Measurements from ENCODE around the gene GHRL. TPM values are rescaled to one million over a fixed set of nuclear protein-coding genes. Genes with fewer than 3 reads are reported as not detected.

Gene GHRL
- total and polyA plus RNA-seq, 8 donors: 5.1 to 22.0 (median 6.7) TPM

DNA sequence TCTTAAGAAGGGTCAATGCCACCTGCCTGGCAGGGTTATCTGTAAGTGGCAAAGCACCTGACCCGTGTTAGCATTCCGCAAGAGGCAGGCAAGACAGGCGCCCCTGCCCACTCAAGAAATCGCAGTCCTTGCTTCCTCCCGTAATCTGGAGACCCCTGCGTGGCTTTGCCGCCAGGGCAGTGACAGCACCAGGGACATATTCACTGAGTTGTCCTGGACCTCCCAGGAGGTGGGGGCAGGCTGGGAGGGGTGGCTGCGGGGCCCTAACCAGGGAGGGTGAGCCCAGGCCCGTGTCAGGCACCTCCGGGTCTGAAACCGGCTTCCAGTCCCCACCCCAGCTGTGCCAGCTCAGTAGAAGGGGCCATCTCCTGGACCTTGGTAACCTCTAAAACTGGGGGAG lies 44.0 kb upstream of the GHRL start:
- DNase-seq (no peak), FAIRE-seq (no peak)
- intact Hi-C loops (cut with DNase I): no loop called here

DNA sequence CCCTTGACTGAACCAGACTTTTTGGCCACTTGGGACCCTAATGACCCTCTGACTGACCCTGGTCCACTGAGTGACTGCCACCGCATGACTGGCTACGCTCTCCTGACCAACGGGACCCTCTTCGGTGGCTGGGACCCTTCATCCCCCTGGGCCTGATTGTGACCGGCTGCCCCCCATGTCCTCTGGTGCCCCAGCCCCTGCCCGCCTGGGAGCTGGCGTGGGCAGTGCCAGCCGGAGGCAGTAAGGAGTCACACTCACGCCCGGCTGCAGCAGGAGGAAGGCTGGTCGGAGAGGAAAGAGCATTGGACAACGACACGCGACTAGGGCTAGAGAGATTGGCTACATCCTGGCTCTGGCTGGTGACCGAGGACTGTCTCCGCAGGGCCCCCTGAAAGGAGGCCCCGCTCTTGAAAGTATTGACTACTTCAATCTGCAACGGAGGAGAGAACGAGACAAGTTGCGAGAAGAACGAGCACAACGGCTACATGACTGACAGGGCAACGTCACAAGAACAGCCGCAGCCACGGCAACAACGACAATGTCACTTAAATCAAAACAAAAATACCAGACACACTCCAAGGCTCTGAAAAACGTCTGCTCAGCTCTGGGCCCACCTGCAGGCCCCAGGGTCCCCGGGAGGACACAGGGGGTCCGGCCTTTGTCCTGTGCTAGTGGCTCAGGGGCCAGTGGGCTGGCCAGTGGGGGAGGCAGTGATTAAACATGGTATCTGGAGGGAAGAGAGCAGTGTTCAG lies 43.3 kb upstream of the GHRL start:
- no peaks in the 10 kb centered on the region for H3K4me1 ChIP-seq
- intact Hi-C loops (cut with DNase I): no loop called here

More for the DNA sequence above, 44.0 kb upstream of the GHRL start:
- Histone ChIP-seq H3K27me3 (no peaks in the 10 kb centered on the region), H3K4me3 (no peak overlapping the region), H3K36me3 (no peaks in the 10 kb centered on the region), H3K27ac (no peak overlapping the region), H3K9me3 (no peaks in the 10 kb centered on the region), H3K4me1 (no peaks in the 10 kb centered on the region)
- WGBS, 2 donors: 78 to 79% methylated on average over 11 of the region's 11 CpGs
- TF ChIP-seq, protein P1, sequence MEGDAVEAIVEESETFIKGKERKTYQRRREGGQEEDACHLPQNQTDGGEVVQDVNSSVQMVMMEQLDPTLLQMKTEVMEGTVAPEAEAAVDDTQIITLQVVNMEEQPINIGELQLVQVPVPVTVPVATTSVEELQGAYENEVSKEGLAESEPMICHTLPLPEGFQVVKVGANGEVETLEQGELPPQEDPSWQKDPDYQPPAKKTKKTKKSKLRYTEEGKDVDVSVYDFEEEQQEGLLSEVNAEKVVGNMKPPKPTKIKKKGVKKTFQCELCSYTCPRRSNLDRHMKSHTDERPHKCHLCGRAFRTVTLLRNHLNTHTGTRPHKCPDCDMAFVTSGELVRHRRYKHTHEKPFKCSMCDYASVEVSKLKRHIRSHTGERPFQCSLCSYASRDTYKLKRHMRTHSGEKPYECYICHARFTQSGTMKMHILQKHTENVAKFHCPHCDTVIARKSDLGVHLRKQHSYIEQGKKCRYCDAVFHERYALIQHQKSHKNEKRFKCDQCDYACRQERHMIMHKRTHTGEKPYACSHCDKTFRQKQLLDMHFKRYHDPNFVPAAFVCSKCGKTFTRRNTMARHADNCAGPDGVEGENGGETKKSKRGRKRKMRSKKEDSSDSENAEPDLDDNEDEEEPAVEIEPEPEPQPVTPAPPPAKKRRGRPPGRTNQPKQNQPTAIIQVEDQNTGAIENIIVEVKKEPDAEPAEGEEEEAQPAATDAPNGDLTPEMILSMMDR (IDR thresholded peaks at IDR 0.05): no peak
- no peak for ATAC-seq

DNA sequence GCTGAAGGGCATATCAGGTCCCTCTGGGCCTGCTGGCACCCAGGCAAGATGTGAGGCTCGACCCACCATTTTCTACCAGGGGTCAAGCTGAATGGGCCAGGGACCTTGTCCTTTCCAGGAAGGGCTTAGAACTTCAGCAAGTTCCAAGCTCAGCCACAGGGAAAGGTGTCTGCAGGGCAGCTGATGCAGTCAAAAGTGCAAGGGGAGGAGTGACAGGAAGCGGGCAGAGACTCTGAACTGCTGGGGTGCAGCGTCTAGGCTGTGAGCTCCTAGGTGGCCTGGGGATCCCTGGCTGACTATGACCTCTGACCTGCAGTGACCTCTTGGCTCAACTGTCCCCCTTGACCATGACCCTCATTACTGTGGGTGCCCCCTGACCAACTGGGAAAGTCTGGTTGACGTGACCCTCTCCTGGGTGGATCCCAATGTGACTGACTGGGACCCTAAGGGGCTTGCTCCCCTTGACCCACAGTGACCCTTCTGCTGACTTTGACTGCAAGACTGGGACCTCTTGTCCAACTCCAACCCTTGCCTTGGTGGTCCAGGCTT lies 42.5 kb upstream of the GHRL start:
- Histone ChIP-seq H3K27ac (no peak overlapping the region), H3K4me1 (no peaks in the 10 kb centered on the region), H3K9me3 (no peaks in the 10 kb centered on the region), H3K4me3 (no peak overlapping the region), H3K36me3 (no peaks in the 10 kb centered on the region), H3K27me3 (no peaks in the 10 kb centered on the region)
- FAIRE-seq (no peak), DNase-seq (no peak), ATAC-seq (no peak)
- TF ChIP-seq, protein P1 (IDR thresholded peaks at IDR 0.05): no peak
- WGBS, 2 donors: 60 to 67% methylated on average over 4 of the region's 4 CpGs
- intact Hi-C loops (cut with DNase I): no loop called here

More for the DNA sequence above, 43.3 kb upstream of the GHRL start:
- Histone ChIP-seq H3K27ac (no peak overlapping the region), H3K9me3 (no peaks in the 10 kb centered on the region), H3K27me3 (no peaks in the 10 kb centered on the region), H3K4me3 (no peak overlapping the region), H3K36me3 (no peaks in the 10 kb centered on the region)
- FAIRE-seq (no peak), DNase-seq (no peak), ATAC-seq (no peak)
- TF ChIP-seq, protein P1 (IDR thresholded peaks at IDR 0.05): no peak
- 79 to 84% methylated on average over 29 of the region's 29 CpGs for WGBS, 2 donors

DNA sequence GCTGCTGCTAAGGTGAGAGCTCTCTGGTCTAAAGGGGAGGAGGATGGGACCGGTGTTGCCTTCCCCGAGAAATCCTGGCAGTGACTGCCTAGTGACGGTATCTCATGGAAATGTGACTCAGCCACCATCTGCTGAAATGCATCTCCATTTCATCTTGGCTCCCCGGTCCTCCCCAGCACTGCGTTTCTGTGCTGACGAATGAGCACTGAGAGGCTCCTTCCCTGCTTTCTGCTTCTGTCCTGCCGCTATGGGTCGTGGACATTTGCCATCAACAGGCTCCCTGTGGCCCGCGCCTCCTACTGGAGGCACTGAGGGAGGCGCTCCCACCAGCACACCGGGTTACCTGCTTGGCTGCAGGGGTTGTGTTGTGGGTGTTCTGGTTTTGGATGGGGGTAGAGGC lies 41.7 kb upstream of the GHRL start:
- DNase-seq: no peak
- ATAC-seq: peak in 2 of 4 donors; percentile 19 to 43
- TF ChIP-seq, protein P1 (IDR thresholded peaks at IDR 0.05): no peak
- no peaks in the 10 kb centered on the region for H3K9me3 ChIP-seq
- FAIRE-seq: no peak
- H3K4me3 ChIP-seq: no peak overlapping the region
- intact Hi-C loops (cut with DNase I): no loop called here
- no peaks in the 10 kb centered on the region for H3K36me3 ChIP-seq
- no peak overlapping the region for H3K27ac ChIP-seq
- no peaks in the 10 kb centered on the region for H3K27me3 ChIP-seq
- 55% methylated on average over 12 of the region's 12 CpGs for WGBS, 2 donors
- H3K4me1 ChIP-seq: no peaks in the 10 kb centered on the region

DNA sequence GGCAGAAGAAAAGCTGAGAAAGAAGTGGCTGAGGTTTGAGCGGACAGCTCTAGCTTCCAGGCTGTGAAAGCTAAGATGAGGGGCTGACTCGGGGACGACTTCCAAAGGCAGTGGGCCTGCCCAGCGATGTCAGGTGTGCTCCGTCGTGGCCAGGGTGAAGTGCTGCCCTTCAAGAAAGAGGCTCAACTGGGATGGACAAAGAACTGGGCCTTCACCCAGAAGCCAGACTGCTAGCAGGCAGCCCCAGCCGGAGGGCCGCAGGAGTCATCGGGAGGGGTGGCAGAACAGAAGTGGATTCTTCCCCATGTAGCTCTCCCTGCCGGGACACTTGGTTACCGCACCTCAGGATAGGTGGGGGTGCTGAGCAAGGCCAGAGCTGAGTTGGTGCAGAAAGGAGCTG lies 41.3 kb upstream of the GHRL start:
- no peaks in the 10 kb centered on the region for H3K36me3 ChIP-seq
- FAIRE-seq: no peak
- no peak for DNase-seq
- WGBS, 2 donors: 78 to 79% methylated on average over 11 of the region's 11 CpGs
- ATAC-seq: no peak
- intact Hi-C loops (cut with DNase I): no loop called here
- no peaks in the 10 kb centered on the region for H3K27me3 ChIP-seq
- TF ChIP-seq, protein P1 (IDR thresholded peaks at IDR 0.05): no peak
- H3K9me3 ChIP-seq: no peaks in the 10 kb centered on the region
- H3K4me1 ChIP-seq: no peaks in the 10 kb centered on the region
- no peak overlapping the region for H3K27ac ChIP-seq
- no peak overlapping the region for H3K4me3 ChIP-seq
